Measurements from ENCODE around the gene POLH. TPM values are rescaled to one million over a fixed set of nuclear protein-coding genes. Genes with fewer than 3 reads are reported as not detected.
A peak's percentile ranks its signal among the peaks of the same experiment; 100 is the strongest.

Gene POLH
- total and polyA plus RNA-seq, 9 of the 15 experiments (the other 6 are each of a cell fraction or from before 2014, with no cell fraction given) = 5.8 to 31.6 (median 20.6) TPM

DNA sequence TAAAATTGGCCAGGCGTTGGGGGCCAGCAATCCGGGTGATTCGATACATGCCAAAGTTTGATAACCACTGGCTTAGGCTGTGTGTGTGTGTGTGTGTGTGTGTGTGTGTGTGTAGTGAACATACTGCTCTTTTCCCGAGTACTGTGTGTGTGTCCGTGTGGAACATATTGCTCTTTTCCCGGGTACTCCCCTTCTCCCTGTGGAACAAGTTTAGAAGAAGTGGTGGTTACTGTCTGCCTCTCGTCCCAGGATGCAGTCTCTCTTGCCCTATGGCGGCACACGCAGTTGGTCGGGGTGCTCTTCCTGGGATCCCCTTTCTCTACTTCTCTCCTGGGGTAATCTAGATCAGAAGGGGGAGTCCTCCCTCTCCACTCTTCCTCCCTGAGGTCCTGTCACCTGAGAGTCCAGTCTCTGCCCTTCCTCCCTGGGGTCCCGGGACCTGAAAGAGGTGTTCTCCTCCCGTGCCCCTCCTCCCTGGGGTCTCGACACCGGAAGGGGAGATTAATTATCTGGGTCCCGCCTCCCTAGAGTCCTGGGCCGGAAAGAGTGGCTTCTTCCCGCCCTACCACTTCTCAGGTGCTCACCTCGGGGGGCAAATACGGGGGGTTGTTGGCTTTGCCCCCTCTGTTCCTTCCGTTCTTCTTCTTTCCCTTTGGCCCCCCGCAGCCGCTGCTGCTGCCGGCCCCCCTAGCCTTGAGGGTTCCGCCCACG, 52.6 kb downstream of the POLH start (continued):
- TF ChIP-seq, protein P1, sequence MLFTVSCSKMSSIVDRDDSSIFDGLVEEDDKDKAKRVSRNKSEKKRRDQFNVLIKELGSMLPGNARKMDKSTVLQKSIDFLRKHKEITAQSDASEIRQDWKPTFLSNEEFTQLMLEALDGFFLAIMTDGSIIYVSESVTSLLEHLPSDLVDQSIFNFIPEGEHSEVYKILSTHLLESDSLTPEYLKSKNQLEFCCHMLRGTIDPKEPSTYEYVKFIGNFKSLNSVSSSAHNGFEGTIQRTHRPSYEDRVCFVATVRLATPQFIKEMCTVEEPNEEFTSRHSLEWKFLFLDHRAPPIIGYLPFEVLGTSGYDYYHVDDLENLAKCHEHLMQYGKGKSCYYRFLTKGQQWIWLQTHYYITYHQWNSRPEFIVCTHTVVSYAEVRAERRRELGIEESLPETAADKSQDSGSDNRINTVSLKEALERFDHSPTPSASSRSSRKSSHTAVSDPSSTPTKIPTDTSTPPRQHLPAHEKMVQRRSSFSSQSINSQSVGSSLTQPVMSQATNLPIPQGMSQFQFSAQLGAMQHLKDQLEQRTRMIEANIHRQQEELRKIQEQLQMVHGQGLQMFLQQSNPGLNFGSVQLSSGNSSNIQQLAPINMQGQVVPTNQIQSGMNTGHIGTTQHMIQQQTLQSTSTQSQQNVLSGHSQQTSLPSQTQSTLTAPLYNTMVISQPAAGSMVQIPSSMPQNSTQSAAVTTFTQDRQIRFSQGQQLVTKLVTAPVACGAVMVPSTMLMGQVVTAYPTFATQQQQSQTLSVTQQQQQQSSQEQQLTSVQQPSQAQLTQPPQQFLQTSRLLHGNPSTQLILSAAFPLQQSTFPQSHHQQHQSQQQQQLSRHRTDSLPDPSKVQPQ (CRISPR knock-in tag; IDR thresholded peaks at IDR 0.05; ENCODE audit: borderline replicate concordance) = no peak
- TF ChIP-seq, protein P2, sequence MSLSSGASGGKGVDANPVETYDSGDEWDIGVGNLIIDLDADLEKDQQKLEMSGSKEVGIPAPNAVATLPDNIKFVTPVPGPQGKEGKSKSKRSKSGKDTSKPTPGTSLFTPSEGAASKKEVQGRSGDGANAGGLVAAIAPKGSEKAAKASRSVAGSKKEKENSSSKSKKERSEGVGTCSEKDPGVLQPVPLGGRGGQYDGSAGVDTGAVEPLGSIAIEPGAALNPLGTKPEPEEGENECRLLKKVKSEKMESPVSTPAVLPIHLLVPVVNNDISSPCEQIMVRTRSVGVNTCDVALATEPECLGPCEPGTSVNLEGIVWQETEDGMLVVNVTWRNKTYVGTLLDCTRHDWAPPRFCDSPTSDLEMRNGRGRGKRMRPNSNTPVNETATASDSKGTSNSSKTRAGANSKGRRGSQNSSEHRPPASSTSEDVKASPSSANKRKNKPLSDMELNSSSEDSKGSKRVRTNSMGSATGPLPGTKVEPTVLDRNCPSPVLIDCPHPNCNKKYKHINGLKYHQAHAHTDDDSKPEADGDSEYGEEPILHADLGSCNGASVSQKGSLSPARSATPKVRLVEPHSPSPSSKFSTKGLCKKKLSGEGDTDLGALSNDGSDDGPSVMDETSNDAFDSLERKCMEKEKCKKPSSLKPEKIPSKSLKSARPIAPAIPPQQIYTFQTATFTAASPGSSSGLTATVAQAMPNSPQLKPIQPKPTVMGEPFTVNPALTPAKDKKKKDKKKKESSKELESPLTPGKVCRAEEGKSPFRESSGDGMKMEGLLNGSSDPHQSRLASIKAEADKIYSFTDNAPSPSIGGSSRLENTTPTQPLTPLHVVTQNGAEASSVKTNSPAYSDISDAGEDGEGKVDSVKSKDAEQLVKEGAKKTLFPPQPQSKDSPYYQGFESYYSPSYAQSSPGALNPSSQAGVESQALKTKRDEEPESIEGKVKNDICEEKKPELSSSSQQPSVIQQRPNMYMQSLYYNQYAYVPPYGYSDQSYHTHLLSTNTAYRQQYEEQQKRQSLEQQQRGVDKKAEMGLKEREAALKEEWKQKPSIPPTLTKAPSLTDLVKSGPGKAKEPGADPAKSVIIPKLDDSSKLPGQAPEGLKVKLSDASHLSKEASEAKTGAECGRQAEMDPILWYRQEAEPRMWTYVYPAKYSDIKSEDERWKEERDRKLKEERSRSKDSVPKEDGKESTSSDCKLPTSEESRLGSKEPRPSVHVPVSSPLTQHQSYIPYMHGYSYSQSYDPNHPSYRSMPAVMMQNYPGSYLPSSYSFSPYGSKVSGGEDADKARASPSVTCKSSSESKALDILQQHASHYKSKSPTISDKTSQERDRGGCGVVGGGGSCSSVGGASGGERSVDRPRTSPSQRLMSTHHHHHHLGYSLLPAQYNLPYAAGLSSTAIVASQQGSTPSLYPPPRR (CRISPR knock-in tag; IDR thresholded peaks at IDR 0.05; ENCODE audit: borderline replicate concordance) = 0 out of 2 replicates have a peak, but pooled peaks have one; percentile 72
- peak; percentile 27; the same call in 1 of the 2 replicates for TF ChIP-seq CHD2 (IDR thresholded peaks at IDR 0.05; ENCODE audit: low read depth, low read length)
- peak; percentile 95; the same call in 1 of the 2 replicates for TF ChIP-seq ZEB2 (IDR thresholded peaks at IDR 0.05)
- TF ChIP-seq U2AF2 (optimal IDR thresholded peaks at IDR 0.05; ENCODE audit: low read depth, low read length) = no peak
- peak; percentile 89; the same call in 1 of the 2 replicates for TF ChIP-seq HLTF (IDR thresholded peaks at IDR 0.05)
- TF ChIP-seq LEF1 (IDR thresholded peaks at IDR 0.05) = peak; percentile 67; the same call in 1 of the 2 replicates
- TF ChIP-seq RFX7 (CRISPR knock-in tag; IDR thresholded peaks at IDR 0.05) = no peak
- no peak for TF ChIP-seq SAFB (IDR thresholded peaks at IDR 0.05; ENCODE audit: borderline replicate concordance, low read depth, low read length)
- peak; percentile 73 for TF ChIP-seq ZBTB7A (IDR thresholded peaks at IDR 0.05; ENCODE audit: borderline replicate concordance, control insufficient read depth, low read depth, low read length)
- TF ChIP-seq TBP (optimal IDR thresholded peaks at IDR 0.05; ENCODE audit: low read depth, low read length) = peak; percentile 55
- no peak for TF ChIP-seq ZNF551 (CRISPR knock-in tag; IDR thresholded peaks at IDR 0.05)
- TF ChIP-seq RB1 (IDR thresholded peaks at IDR 0.05; ENCODE audit: low read depth) = peak; percentile 62
- TF ChIP-seq C11orf30 (IDR thresholded peaks at IDR 0.05; ENCODE audit: low read depth) = no peak
- no peak for TF ChIP-seq ZNF785 (CRISPR knock-in tag; IDR thresholded peaks at IDR 0.05)
- TF ChIP-seq CREB1 (IDR thresholded peaks at IDR 0.05) = 0 out of 2 replicates have a peak, but pooled peaks have one; percentile 27
- no peak for TF ChIP-seq CREB1 (CRISPR knock-in tag; IDR thresholded peaks at IDR 0.05)
- no peak for TF ChIP-seq ZNF354B (CRISPR knock-in tag; IDR thresholded peaks at IDR 0.05)
- TF ChIP-seq, protein P3, sequence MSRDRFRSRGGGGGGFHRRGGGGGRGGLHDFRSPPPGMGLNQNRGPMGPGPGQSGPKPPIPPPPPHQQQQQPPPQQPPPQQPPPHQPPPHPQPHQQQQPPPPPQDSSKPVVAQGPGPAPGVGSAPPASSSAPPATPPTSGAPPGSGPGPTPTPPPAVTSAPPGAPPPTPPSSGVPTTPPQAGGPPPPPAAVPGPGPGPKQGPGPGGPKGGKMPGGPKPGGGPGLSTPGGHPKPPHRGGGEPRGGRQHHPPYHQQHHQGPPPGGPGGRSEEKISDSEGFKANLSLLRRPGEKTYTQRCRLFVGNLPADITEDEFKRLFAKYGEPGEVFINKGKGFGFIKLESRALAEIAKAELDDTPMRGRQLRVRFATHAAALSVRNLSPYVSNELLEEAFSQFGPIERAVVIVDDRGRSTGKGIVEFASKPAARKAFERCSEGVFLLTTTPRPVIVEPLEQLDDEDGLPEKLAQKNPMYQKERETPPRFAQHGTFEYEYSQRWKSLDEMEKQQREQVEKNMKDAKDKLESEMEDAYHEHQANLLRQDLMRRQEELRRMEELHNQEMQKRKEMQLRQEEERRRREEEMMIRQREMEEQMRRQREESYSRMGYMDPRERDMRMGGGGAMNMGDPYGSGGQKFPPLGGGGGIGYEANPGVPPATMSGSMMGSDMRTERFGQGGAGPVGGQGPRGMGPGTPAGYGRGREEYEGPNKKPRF (IDR thresholded peaks at IDR 0.05; ENCODE audit: low read depth, low read length) = no peak
